ENCODE measurements around the gene PROX1.

Gene PROX1

DNA sequence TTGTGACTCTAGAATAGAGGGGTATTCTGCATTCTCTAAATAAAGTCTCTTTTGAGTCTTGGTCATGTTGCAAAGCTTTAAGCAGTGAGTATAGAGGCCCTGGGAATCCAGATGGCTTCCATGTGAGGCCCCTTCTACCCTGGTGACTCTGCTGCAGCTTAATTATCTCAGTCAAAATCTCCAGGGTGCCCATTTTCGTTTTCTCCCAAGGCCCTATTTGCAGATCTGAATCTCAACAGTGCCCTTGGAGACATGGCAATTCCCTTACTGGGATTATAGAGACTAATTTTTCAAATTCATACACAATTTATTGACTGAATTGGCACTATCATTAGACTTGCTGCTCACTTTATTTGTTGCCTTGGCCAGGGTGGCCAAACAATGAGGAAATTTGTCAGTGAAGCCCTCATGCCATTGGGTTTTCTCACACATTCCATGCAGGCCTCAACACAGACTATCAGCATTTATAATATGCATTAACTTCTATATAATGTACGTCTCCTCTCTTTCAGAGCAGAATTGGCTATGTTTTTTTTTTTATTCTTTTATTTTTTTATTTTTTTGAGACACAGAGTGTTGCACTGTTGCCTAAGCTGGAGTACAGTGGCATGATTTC, 35.1 kb downstream of the PROX1 start:
- no peak for DNase-seq (ENCODE audit: low read depth)

DNA sequence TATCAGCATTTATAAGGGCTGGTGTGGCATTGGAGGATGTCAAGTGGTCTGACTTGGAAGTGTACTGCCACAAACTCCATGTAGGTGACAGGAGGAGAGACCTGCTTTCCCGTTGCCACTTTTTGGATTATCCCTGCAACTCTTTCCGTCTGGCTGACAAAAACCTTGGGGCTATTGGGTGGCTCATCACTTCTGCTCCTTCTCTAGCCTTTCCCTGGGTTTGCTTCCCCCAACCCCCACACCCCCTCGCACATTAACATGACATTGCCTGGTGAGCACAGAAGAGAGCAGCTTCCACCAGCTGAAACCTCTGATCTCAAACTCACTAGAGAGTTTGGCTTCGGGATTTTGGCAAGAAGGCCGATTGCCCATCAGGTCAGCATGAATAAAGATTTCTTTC, 39.2 kb downstream of the PROX1 start:
- DNase-seq (ENCODE audit: low read depth): no peak

DNA sequence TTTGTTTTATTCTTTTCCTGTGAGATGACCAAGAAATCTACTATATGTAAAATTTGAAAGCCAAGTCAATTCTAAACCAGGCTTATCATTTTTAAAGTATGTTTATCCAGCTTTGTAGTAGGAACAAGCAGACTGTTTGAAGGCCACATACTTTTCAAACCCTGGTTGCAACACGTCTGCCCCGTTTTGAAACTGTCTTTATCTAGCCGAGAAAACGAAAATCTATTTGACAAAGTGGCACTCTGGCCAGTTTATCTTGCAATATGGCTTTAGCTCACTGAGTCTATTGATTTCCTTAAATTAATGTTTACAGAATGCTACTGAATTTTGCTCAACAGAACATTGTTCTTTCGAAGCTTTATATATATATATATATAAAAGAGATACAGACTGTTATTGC, 39.7 kb downstream of the PROX1 start:
- DNase-seq (ENCODE audit: low read depth): no peak

GRCh38 chr1:214028095-214028494, 40.3 kb downstream of the PROX1 start:
- DNase-seq (ENCODE audit: low read depth): no peak

GRCh38 chr1:214028649-214029406, 41.1 kb downstream of the PROX1 start:
- no peak for DNase-seq (ENCODE audit: low read depth)

- no peak for DNase-seq (ENCODE audit: low read depth)
Measured at GRCh38 chr1:214029796-214030195, 42.0 kb downstream of the PROX1 start.

- no peak for DNase-seq (ENCODE audit: low read depth)
Measured at GRCh38 chr1:214031267-214031650, 43.5 kb downstream of the PROX1 start.

GRCh38 chr1:214037468-214037867, 49.7 kb downstream of the PROX1 start:
- DNase-seq (ENCODE audit: low read depth): no peak

- DNase-seq (ENCODE audit: low read depth): no peak
Measured at GRCh38 chr1:214039394-214040018, 51.7 kb downstream of the PROX1 start.

DNA sequence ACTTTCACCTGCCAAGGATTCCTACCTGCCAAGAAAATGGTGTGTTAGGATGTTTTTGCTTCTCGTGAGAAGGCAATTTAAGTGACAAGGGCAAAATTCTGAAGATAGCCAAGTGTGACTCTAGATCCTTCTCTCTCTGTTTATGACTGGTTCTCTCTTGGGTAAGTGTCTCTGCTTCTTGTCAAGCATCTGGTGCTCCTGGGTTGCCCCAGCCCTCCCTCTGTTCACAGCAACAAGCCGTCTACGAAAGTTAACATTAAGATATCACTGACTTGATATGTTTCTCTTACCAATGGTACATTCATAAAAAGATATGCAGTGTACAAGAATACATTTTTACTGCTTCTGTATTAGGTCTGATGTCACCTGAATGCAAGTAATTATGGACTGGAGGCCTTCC, 55.4 kb downstream of the PROX1 start:
- DNase-seq (ENCODE audit: low read depth): no peak

DNA sequence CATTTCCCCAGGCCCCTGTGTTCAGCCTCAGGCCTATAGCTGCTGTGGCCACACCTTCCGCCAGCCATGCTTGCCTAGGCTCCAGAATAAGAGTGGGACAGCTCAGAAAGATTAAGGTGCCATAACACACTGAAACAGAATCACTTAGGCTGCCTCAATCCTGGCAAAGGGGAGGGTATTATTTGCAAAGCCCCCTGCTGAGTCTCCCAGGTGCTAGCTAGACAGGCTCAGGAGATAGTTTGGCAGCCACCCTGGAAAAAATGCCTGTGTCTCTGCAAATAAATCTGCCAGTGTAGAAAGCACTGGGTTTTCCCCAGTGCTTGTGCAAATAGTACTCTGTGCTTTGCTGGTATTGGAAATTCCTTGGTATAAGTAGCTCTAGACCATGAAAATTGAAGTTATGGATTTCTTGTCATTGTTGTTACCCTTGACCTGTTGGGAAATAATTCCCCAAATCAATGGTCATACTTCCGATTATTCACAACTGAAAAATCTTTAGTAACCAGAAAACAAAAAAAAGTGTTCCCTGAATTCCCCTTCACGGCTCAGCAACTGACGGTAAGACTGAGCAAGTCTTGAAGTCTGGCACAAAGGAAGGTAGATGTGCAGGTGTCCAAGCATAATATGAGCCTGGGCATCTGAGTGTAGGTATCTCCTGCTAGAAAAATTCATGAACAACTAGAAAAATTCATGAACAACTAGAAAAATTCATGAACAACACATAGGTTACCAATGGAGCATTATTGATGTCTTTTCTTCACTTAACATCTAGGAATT, 56.9 kb downstream of the PROX1 start:
- DNase-seq (ENCODE audit: low read depth): no peak

- DNase-seq (ENCODE audit: low read depth): no peak
Measured at GRCh38 chr1:214050513-214051401, 63.0 kb downstream of the PROX1 start.

- DNase-seq (ENCODE audit: low read depth): no peak
Measured at GRCh38 chr1:214051786-214052185, 64.0 kb downstream of the PROX1 start.

GRCh38 chr1:214058076-214058475, 70.3 kb downstream of the PROX1 start:
- no peak for DNase-seq (ENCODE audit: low read depth)

DNA sequence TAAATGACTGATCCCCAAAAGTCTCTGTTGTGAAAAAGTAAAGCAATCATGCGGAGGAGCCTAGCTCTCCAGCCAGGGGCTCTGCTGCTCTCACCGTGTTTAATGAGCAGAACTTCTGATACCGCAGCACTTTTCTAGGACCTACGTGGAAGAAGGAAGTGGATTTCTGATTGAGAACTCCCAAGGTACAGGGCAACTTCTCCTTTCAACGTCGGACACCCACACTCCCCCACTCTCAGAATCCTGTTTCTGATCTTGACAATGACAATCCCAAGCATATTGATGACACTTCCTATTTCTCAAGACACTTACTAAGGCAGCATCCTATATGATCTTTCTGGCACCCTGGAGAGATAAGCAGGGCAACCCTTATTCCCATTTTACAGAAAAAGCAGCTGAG, 78.4 kb downstream of the PROX1 start:
- no peak for DNase-seq (ENCODE audit: low read depth)

- no peak for DNase-seq (ENCODE audit: low read depth)
Measured at GRCh38 chr1:214066936-214067335, 79.2 kb downstream of the PROX1 start.

DNA sequence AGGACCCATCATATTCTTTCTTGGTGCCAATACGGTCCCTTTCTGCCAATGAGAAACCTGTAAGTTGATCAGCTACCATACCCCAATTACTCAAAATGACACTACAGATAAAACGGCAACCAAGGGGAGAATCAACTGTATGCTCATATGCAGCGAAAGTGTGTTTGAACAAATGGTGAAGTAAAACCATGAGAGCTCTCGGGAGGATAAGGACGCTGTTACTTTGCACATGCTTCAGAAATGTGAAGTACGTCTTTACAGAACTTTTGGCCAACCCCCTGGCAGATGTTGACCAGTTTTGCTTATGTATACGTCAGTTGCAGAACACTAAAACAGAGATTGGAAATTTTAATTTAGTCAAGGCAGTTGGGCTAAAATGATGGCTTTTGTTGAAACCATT, 79.6 kb downstream of the PROX1 start:
- no peak for DNase-seq (ENCODE audit: low read depth)

- no peak for DNase-seq (ENCODE audit: low read depth)
Measured at GRCh38 chr1:214067853-214068703, 80.3 kb downstream of the PROX1 start.

DNA sequence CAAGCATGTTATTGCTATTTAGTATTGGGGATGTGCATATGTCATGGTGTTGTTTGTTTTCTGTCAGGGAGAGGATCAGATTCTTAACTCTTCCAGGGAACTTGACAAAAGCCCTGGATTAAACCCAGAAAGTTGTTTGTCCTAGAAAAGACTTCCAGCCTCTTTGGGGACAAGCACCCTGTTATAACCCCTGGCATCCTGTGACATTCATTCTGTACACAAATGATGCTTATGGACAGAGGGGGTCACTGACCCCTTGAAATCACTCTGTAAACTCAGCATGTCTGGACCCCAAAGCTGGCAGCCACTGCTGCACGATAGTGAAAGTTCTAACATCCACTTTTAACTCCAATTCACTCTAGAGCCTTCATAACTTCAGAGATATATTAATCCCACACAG, 81.2 kb downstream of the PROX1 start:
- no peak for DNase-seq (ENCODE audit: low read depth)

- no peak for DNase-seq (ENCODE audit: low read depth)
Measured at GRCh38 chr1:214071469-214071868, 83.7 kb downstream of the PROX1 start.

Data from activated T-cell treated with anti-CD3 and anti-CD28 coated beads for 1 hour (primary cell).